ENCODE results near the gene PCIF1.
A peak's percentile ranks its signal among the peaks of the same experiment; 100 is the strongest.

PCIF1 gene

GRCh38 chr20:45904583-45905504 is 29.6 kb upstream of the PCIF1 start:
- DNase-seq: no peak

- DNase-seq: no peak
Measured at GRCh38 chr20:45905505-45906079, 28.9 kb upstream of the PCIF1 start.

GRCh38 chr20:45907219-45907948 is 27.1 kb upstream of the PCIF1 start:
- DNase-seq: no peak

- no peak for DNase-seq
Measured at GRCh38 chr20:45908084-45908483, 26.4 kb upstream of the PCIF1 start.

GRCh38 chr20:45909336-45909808 is 25.1 kb upstream of the PCIF1 start:
- no peak for DNase-seq

GRCh38 chr20:45909817-45910669 is 24.4 kb upstream of the PCIF1 start:
- no peak for DNase-seq

- peak; percentile 89 for DNase-seq
Measured at GRCh38 chr20:45910670-45911485, 23.6 kb upstream of the PCIF1 start.

GRCh38 chr20:45911486-45912343 is 22.8 kb upstream of the PCIF1 start, which contains the start of gene PLTP:
Gene PLTP, minus strand, starts transcription at chr20:45912155. Its CDS starts 703 bp downstream, at chr20:45911452.
- DNase-seq: peak; percentile 42

GRCh38 chr20:45912344-45912682 is 22.2 kb upstream of the PCIF1 start:
- DNase-seq: no peak

GRCh38 chr20:45913116-45913515 is 21.4 kb upstream of the PCIF1 start:
- no peak for DNase-seq

GRCh38 chr20:45917790-45918141 is 16.7 kb upstream of the PCIF1 start:
- DNase-seq: no peak

GRCh38 chr20:45918182-45918737 is 16.2 kb upstream of the PCIF1 start:
- no peak for DNase-seq

- DNase-seq: no peak
Measured at GRCh38 chr20:45918779-45919537, 15.5 kb upstream of the PCIF1 start.

GRCh38 chr20:45919542-45920399 is 14.7 kb upstream of the PCIF1 start:
- no peak for DNase-seq

- no peak for DNase-seq
Measured at GRCh38 chr20:45920462-45921336, 13.8 kb upstream of the PCIF1 start.

- DNase-seq: no peak
Measured at GRCh38 chr20:45921337-45922189, 12.9 kb upstream of the PCIF1 start.
